GM19193 (cell line): ENCODE measurements around the gene ZNRF2.

Experiments used
- POLR2A ChIP-seq: IDR thresholded peaks from 4 replicates; pipeline ENCODE4 v1.6.1; 2011; ENCODE audit not compliant: insufficient read depth, insufficient read length; ENCODE audit errors: extremely low read depth

The ZNRF2 gene

DNA sequence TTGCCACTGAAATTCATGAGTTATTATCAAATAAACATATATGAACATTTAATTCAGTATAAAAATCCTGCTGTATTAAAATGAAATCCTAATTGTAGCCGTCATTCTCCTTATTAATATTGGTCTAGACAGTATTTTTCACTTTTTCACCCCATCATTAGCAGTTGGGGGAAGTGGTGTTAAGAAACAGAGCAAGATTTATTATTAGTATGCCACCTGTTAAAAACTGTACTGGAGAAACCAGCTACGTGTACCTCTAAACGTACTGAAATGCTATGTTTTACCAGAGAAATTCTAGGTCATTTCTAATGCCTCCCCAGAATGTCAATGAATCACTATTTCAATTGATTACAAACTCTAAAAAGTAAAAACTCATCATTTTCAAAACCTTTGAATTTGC lies 9.8 kb upstream of the ZNRF2 start:
- TF ChIP-seq POLR2A: no peak

- TF ChIP-seq POLR2A: no peak
Observed at GRCh38 chr7:30276203-30276900, 8.0 kb upstream of the ZNRF2 start.

DNA sequence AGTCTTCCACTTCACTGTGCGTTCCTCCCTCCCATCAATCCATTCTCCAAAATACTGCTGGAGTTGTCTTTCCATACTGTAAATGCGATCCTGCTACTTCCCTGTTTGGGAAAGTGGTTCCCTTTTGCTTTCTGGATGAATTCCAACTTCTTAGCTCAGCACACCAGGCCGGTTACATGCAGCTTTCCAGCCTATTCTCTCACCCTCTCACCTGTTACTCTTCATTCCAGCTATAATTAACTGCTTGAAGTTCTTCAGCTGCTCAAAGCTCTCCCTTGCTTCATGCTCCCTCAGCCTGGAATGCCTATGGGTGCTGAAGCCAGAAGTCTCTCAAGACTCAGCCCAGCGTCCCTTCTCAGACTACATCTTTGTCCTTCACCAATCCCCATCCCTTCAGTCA lies 6.0 kb upstream of the ZNRF2 start:
- no peak for TF ChIP-seq POLR2A

DNA sequence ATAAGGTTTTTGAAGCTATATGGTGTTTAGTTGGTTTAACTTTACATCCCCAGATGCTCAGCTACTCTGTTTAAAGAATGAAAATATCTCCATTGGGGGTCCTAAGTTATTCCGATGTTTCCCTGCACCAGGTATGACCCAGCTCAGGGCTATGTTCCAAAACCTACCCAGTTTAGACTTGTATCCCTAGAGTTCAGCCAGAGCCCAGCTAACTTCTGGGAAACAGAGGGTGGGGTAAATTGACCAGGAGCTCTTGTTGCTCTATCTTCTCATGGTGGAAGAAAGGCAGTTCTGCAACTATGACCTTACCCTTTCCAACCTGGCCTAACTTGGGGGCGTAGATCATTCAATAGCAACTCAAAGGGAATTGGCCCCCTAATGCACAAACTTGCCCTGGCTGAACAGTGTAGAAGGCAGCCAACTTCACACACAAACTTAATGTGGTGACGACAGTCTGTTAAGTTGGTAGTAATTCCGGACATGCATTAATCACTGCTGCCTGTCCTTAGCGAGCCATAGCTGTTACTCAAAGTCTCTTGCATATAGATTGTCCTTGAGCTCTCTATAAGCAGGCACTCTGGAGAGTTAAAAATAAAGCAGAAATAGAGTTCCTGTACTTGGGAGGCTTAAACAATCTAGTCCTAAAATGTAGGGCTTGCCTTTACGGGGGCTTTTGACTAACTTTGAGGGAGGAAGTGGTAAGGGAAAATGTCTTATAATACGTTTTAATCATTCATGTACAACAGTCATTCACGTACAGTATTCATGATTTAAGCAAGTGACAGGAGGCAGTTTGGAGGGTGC lies 5.3 kb upstream of the ZNRF2 start:
- no peak for TF ChIP-seq POLR2A

GRCh38 chr7:30279653-30279904 lies 4.8 kb upstream of the ZNRF2 start:
- no peak for TF ChIP-seq POLR2A

- no peak for TF ChIP-seq POLR2A
Observed at GRCh38 chr7:30280631-30281030, 3.8 kb upstream of the ZNRF2 start.

DNA sequence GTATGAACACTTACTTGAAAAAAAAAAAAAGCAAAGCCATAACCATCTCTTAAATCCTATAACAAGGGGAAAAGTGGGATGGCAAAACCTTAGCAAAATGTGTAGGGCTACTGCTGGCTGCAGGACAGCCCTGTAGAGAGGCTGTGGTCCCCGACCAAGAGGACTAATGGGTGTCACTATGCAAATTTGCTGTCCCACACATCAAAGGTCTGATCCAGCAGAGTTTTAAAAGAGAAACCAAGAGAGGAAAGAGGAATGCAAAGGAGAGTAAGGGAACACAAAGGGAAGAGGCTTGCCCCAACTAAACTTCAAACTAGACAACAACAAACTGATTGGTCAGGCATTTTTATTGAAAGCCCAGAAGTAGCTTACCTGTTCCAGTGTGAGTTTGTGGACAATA lies 3.1 kb upstream of the ZNRF2 start:
- TF ChIP-seq POLR2A: no peak

DNA sequence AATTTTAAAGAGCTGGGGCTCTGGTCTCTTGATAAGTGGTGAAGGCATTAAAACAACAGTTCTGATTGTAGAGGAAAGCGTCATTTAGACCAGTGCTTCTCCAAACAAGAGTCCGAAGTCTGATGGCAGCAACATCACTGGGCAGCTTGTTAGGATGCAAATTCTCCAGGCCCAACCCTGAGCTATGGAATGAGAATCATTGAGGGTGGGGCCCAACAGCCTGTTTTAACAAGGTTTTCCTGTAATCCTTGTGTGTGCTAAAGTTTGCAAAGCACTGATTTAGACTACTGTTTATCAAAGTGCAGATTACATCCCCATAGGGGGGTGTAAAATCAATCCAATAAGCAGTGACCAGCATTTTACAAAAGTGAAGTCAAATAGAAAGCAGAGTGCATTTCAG lies 2.6 kb upstream of the ZNRF2 start:
- TF ChIP-seq POLR2A: no peak

DNA sequence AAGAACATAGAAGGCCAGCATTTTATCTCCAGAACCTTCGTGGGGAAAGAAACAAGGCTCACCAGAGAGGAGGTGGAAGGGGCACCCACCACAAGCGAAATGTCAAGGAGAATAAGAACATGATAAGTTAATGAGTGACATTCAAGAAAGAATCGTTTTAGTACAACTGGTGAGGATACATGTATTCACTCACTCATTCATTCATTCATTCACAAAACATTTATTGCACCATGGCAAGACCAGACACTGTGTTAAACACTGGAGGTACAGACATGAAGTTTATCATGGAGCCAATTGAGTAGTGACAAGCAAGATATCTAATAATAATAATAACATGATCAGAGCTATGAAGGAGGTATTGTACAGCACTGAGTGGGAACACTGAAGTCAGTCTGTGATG lies 1.7 kb upstream of the ZNRF2 start:
- TF ChIP-seq POLR2A: no peak

GRCh38 chr7:30285067-30285535 lies 704 bp downstream of the ZNRF2 start:
- no peak for TF ChIP-seq POLR2A

GRCh38 chr7:30285536-30286284 lies 1.3 kb downstream of the ZNRF2 start:
- TF ChIP-seq POLR2A: peak; percentile 31

- no peak for TF ChIP-seq POLR2A
Observed at GRCh38 chr7:30286749-30287148, 2.4 kb downstream of the ZNRF2 start.

DNA sequence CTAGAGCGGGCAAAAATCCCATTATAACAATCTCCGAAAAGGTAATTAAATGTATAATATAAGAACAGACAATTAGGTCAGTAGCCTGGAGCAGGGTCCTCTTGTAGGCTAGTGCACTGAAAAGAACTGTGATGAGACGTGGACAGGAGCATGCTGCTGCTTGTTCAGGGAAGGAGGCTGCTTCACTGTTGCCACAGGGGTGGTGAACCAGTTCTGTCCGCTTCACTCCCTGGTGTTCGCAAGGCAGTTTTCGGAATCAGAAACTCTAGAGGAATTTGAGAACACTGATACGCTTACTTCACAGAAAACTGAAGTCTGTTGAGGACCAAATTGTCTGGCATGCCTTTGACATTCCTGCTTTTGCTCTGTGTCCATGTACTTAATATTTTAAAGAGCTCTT lies 17.4 kb downstream of the ZNRF2 start:
- TF ChIP-seq POLR2A: no peak

DNA sequence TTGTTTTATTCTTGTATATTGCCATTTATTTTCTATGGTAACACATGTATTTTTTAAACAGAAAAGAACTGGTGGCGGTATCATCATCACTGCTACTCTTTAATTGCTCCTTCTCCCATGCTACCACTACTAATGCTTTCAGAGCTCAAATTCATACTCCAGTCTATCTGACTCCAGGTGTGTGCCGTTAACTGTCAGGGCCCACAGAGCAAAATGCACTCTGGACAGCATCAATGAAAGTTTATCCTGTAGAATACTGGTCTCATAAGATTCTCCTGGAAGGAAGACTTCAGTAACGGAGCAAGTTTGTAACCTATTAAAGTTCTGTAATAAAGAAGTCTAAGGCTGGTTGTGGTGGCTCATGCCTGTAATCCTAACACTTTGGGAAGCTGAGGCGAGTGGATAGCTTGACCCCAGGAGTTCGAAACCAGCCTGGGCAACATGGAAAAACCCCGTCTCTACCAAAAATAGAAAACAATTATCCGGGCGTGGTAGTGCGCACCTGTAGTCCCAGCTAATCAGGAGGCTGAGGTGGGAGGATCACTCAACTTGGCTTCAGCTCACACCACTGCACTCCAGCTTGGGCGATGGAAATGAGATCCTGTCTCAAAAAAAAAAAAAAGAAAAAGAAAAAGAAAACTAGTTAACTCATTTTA lies 18.4 kb downstream of the ZNRF2 start:
- TF ChIP-seq POLR2A: no peak
